HG03108 (cell line): ENCODE measurements around the gene EXOC6.

Experiments
- ATAC-seq: cut with Tn5 transposase; IDR thresholded peaks from one replicate; pipeline ENCODE4 v1.9.1; 2021; ENCODE audit warnings: moderate library complexity; ENCODE audit not compliant: unreplicated experiment

EXOC6 gene

GRCh38 chr10:92997620-92998019 lies 149.3 kb downstream of the EXOC6 start:
- ATAC-seq: no peak

GRCh38 chr10:92999191-92999590 lies 150.9 kb downstream of the EXOC6 start:
- no peak for ATAC-seq

GRCh38 chr10:93006435-93007039 lies 158.2 kb downstream of the EXOC6 start:
- ATAC-seq: no peak

GRCh38 chr10:93015722-93016121 lies 167.4 kb downstream of the EXOC6 start:
- no peak for ATAC-seq

GRCh38 chr10:93023013-93023650 lies 174.8 kb downstream of the EXOC6 start:
- ATAC-seq: no peak

- no peak for ATAC-seq
Observed at GRCh38 chr10:93026072-93026471, 177.8 kb downstream of the EXOC6 start.

GRCh38 chr10:93027508-93027907 lies 179.2 kb downstream of the EXOC6 start:
- no peak for ATAC-seq

- ATAC-seq: no peak
Observed at GRCh38 chr10:93028883-93029282, 180.6 kb downstream of the EXOC6 start.

GRCh38 chr10:93030409-93030808 lies 182.1 kb downstream of the EXOC6 start:
- no peak for ATAC-seq

GRCh38 chr10:93032105-93032808 lies 183.9 kb downstream of the EXOC6 start:
- no peak for ATAC-seq

- no peak for ATAC-seq
Observed at GRCh38 chr10:93032809-93033137, 184.5 kb downstream of the EXOC6 start.

- ATAC-seq: no peak
Observed at GRCh38 chr10:93034426-93034825, 186.1 kb downstream of the EXOC6 start.

- no peak for ATAC-seq
Observed at GRCh38 chr10:93039110-93039509, 190.8 kb downstream of the EXOC6 start.

GRCh38 chr10:93039721-93040120 lies 191.4 kb downstream of the EXOC6 start:
- no peak for ATAC-seq

- ATAC-seq: no peak
Observed at GRCh38 chr10:93054486-93054885, 206.2 kb downstream of the EXOC6 start.

GRCh38 chr10:93058139-93058538 lies 209.8 kb downstream of the EXOC6 start:
- ATAC-seq: no peak

- ATAC-seq: no peak
Observed at GRCh38 chr10:93059975-93060886, 211.9 kb downstream of the EXOC6 start, which contains the start of gene CYP26C1. Gene CYP26C1 (plus strand): TSS chr10:93060798. CDS start chr10:93061264, 466 bp downstream.

GRCh38 chr10:93060887-93061593 lies 212.7 kb downstream of the EXOC6 start:
- ATAC-seq: no peak

- ATAC-seq: no peak
Observed at GRCh38 chr10:93061594-93062513, 213.5 kb downstream of the EXOC6 start.
